NOMO-1 treated with dmso at 0.1 percent for 144 hours (cell line): ENCODE results near the gene SLC22A5.
"Not testable (repeated sequence)": the region's sequence is repeated elsewhere in the genome, so short reads cannot be mapped to it uniquely, and the experiment has no call there.

Source experiments
- DNase-seq: peaks from one replicate; lab custom pipeline; 2025; ENCODE audit not compliant: unreplicated experiment; lab: John Stamatoyannopoulos, UW

SLC22A5 gene

DNA sequence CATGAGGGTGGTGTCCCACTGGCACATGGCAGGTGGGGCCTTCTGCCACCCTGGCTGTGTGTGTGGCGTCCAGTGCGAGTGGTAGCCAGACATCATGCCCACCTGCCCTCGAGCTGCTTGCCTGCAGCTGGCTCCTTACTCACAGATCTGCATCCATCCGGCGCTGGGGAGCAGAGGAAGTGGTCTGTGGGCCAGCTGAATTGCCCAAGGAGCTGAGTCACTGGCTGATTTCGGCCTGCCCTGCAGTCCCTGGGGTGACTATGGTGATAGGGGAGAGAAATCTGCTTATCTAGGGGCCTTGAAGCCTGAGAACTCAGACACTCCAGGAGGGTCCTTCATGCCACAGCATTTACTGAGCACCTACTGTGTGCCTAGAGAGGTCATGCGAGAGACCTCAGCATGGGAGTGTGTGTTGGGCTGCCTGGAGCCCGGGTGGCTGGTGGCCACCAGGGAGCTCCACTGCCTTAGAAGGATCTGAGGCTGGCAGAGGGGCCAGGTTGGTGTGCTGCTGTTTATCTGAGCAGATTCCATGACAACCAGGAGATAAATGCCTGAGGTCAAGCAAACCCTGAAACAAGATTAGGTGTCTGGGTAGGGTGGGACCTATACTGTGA, 57.1 kb downstream of the SLC22A5 start:
- peak; percentile 95 for DNase-seq

DNA sequence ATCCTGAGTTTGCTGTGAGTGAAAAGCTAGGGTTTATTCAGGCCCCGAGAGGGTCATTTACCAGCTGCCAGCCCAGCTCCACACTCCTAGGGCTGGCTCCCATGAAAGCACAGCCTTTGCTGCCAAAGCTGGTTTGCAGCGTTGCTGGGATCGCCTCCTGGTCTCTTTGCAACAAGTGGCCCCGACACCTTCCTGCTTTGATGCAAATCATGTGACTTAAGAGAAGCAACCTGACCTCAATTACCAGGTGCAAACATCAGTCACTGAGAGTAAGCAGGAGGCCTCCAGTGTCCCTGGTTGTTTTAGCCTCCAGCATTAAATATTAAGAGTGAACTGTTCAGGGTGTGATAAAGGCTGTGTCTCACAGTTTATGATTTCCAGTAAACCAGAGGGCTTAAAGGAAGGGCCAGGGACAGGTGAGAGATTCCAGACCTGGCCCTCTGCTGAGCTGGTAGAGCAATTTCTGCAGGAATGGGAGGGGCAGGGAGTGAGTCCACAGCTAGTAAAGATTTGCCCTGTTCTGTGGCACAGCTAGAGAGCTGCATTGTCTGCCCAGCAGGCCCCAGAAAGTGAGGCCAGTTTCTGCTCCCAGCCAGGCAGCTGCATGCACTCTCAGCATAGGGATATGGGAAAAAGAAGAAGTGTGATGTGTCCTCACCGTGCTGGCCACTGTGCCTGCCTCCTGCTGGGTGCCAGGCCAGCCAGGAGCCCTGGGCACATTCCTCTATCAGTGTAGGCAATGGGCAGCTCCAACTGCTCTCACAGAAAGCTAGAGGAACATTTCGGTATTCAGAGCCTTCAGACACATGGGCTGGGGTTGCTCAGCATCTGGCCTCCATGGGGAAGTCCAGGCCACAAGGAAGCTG, 58.0 kb downstream of the SLC22A5 start:
- peak; percentile 22 for DNase-seq

DNA sequence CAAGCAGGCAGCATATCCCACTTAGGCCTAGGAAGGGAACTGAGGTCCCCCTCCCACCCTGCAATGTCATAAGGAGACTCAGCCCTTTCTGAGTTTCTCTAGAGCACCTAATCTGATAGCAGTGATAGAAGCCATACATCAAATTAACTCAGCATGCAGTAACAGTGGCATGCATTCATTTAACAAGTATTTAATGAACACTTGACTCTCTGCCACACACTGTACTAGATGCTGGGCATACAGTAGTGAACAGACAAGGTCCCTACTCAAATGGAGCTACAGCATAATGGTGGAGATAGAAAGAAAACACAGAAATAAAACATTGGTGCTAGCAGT, 58.6 kb downstream of the SLC22A5 start:
- no peak for DNase-seq

DNA sequence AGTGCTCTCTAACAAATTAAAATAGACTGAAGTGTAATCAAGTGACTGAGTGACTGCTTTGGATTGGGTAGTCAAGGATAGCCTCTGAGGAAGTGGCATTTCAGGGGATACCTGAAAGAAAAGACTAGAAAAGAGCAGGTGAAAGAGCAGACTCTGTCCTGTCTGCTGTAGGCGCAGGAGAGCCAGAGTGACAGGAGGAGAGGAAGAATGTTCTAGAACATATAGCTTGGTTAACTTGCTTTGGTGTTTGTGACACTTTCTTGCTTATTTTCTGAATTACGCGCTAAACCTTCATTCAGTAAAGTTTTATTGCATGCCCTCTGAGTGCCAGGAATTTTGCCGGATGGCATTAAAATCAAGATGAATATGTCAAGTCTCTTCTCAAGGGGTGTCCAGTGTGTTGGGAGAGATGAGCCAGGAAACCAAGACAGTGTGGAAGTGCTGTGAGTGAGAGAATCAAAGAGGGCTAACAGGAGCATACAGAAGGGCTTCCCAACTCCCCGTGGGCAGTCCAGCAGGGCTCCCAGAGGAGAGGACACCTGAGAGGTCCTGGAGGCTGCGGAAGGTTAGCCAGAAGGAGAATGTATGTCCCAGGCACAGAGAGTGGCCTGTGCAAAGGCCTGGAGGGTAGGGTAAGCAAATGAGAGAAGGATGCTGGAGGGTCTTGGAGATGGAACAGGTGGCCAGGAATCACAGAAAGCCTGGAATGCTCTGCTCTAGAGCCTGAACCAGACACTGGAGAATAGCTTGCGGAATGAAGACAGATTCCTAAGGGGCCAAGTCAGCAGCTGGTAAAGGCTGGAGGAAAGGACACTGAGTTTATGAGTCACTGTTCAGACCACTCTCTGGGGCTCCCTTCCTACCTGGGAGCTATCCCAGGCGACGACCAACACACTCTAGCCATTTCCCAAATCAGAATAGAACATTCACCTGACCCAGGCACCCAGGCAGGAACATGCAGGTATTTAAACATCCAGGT, 59.3 kb downstream of the SLC22A5 start:
- DNase-seq = no peak

DNA sequence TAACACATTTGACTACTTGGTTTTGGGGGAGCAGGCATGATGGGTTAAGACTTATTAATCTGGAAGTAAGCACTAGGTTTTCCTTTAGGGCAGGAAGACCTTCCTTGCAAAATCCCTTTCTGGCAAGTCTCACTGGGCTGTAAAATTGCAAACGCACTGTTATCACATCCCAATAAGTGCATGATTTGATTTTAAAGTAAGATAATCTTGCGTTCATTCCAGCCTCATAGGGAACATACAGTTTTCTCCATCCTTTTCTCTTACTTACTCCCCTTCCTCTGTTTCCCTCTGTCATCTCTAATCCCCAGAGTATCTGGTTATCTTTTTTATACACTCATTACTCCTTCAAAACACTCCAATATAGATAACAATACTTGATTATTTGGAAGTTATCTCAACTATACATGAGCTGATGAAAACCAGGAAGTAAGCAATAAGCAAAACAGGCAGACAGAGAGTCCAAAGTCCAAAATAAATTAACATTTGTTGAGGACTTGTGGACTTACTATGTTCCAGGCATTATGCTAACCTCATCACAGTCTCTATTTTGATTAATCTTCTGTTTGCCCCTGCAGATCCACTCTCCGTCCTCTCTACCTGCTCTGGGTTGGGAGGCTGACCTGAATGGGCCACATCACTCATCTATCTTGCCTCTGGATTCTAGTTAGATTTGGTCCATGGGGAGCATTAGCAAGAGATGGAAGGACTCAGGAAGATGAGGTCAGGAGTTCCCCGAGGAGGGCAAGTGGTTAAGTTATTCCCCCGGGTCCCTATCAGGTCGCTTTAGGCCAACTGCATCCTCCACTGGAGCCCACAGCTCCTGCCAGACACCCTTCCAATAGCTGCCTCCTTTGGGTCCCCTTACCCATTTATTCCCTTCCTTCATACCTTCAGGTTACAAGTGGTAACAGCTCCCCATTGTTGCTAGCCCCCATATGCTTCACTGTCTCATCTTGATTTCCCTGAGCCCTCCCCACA, 60.2 kb downstream of the SLC22A5 start:
- no peak for DNase-seq

DNA sequence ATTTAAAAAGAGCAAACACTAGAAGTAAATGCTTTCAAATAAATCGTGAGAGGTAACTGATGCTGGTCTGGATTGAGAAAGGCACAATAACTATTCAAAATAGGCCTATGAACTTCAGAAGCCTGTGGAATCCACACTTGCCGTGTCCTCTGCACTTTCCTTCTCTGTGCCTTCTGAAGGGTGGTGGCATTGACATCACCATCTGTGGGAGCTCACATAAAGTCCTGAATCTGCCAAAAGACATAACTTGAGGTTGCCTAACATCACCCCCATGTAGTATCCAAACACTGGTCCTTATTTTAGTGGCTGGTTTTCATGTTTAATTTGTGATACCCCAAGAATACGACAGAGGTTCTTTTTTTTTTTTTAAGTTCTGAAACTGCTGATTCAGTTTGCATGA, 61.2 kb downstream of the SLC22A5 start:
- no peak for DNase-seq

DNA sequence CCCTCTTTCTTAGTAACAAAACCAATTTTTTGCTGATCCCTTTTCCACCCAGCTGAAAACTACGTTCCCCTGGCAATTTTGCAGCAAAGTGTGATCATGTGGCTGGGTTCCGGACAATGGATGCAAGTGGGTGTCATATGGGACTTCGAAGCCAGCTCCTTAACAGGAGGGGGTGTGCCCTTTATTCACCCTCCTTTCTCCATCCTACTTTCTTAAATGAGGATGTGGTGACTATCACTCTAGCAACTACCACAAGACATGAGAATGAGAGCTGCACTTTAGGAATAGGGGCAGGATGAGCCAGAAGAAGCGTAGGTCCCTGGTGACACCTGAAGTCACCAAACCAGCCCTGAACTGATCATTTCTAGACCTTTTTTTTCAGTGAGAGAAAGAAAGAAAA, 62.1 kb downstream of the SLC22A5 start:
- DNase-seq = no peak

DNA sequence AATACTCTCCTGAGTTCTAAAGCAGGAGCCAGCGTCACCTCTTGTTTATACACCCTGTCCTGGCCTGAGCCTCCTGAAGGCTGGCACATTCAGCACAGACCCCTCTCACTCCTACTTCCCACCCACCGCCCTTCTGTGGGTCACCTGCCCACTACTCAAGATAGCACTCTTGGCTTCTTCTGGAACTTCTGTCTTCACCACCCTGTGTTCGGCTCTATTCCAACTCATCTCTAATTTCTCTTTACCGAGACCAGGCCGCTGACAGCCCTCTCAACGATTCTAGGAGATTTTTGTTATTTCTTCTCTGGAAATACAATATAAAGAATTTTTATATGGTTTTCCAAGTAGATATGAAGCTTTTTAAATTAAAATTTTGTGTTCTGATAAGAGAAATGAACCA, 63.6 kb downstream of the SLC22A5 start:
- DNase-seq = no peak

DNA sequence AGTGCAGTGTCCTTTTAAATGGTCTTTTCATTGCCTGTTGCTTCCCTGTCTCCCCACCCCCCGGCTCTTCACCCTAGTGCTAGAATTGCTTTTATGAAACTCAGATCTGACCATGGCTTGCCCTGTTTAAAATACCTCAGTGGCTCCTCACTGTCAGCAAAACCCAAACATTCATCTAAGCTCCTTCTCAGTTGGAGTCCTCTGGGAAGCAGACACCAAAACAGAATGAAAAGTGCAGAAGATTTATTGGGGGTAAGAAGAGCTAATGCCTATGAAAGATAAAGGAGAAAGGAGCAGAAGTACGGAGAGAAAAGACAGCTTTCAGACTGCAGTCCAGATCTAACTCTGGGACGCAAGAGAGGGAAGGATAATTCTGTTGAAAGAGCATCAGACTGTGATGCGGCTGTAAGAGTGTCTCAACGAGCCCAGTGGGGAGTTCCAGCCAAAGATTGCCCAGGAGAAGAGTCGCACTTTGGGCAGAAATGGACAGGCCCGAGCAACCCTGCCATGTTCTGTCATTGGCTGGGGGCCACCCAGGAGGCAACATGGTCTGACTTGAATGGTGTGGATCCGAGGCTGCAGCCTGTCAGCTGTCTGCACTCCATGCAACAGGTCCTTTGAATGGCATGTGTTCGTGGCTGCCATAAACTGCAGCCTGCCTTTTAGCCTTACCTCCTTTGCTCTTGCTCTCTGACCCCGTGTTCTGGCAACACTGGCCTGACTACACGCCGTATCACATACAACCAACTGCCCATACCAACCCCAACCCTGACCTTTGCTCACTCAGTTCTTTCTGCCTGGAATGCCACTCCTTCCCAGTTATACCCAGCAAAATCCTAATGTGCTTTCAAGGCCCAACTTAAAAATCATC, 65.1 kb downstream of the SLC22A5 start:
- DNase-seq = no peak

DNA sequence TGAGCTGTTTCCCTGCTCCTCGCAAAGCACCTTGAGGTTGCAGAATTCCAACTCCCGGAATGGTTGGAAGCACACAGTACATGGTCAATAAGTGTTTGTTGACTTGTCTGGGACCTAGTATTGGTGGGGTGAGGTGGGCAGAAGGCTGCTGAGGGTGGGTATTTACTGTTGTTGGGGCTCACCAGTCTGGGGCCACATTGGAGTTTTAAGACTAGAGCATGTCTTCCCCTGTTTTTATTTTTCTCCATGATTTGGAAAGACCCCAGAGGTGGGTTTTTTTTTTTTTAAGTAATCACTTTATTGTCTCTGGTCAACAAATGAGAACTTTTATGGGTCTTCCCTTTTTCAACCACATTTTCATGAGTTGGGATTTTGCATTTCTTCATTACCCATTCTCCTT, 65.9 kb downstream of the SLC22A5 start:
- DNase-seq = no peak

DNA sequence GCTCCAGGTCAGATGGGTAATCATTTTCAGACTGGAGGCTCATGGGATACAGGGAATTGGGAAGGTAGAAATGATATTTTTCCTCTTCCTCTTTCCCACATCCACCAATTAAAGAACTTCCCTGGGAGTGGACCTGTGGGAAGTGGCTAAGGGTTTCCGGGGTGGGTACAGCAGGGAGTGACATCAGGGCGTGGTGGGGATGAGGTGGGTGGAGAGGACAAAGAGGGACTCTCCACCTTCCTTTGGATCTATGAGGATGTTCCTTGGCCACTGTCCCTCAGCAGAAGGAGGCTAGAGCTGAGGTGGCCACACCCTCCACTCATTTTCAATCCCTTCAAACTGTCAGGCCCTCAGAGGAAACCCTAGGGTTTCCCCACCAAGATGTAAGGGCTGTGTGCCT, 66.4 kb downstream of the SLC22A5 start:
- DNase-seq = no peak

DNA sequence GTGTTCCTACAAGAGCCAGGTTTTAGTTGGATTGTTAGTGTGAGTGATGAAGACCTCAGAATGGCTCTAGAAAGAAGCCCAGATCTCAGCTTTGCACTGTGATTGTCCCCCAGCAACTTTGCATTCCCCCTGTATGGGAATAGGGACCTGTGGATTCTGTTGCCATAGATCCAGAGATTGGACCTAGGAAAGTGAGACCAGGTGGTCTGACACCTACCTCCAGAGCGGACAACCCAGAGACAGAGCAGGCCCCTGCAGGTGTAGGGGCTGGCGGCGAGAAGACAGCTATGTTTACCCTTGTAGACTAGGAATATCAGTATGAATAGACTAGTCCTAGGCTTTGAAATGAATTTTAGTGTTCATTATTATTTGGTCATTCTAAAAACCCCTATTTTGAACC, 67.4 kb downstream of the SLC22A5 start:
- DNase-seq = no peak

DNA sequence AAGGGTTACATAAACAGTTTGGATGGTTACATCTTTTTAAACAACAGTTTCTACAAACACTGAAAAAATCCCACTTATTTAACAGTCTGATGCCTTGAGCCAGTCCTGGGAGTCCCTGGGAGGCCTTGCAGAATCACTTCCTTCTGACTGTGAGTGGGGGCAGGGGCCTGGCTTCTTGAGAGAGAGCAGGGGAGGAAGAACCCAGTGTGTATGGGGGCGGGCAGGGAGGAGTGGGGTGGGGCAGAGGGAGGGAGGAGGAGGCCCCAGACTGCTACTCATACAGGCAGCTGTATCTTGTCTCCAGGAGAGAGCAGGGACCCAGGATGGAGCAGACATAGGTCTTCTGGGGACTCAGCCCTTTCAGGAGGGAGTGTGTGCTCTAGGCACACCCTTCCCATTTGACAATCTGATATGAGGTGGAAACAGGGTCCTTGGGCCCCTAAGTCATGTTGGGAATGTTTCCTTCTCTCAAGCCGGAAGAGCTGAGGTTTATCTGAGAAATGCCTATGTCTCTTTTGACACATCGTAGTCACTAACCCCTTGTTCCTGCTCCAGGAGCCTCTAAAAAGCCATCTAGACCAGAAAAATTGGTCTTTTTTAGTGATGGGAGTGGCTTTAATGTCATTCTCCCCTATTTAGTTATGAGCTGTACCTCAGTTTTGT, 68.2 kb downstream of the SLC22A5 start:
- peak; percentile 82 for DNase-seq

DNA sequence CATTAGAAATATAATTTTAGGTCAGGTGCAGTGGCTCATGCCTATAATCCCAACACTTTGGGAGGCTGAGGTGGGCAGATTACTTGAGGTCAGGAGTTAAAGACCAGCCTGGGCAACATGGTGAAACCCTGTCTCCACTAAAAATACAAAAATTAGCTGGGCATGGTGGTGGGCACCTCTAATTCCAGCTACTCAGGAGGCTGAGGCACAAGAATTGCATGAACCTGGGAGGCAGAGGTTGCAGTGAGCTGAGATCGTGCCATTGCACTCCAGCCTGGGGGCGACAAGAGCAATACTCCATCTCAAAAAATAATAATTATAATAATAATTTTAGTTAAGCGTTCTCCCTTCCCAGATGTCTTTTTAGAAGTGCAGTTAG, 68.7 kb downstream of the SLC22A5 start:
- not testable (repeated sequence) for DNase-seq

DNA sequence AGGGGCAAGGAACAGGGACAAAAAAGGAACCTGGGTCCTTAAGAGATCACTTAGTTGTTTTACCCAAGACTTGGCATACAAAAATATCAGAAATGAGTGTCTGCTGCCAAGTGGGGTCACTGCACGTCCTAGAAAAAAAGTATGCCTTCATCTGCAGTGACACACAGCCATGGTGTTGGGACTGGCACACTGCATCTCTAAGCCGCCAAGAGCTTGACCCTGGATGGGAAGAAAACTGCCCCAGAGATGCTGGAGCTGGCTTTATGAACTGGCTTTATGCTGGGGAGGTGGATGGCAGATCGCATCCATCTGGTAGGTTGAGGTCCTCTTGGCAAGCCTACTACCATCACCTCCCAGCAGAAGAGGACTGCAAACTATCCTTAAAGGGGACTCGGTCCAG, 69.4 kb downstream of the SLC22A5 start:
- no peak for DNase-seq

DNA sequence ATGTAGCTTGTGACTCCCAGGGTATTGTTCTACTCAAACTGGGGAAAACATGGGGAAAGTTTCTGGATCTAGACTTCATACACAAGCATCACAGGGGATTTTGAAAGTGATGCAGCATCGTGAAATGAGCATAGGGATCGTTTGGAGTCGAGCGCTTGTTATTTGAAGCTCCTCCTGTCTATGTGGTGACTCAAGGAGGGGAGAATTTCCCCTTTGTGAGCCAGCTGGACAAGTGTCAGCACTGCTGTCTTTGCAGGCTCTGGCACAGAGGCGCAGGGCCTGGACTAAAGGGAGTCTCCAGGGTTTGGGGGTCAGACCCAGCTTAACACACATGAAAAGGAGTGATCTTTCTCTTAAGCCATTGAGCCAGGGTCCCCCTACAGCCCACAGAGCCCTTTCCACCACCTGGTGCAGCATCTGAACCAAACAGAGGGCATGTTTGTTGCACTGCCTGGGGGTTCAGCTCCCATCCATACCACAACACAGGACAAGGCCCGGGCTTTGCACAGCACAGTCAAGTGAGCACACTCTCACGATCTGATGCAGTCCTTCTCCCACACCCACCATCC, 70.1 kb downstream of the SLC22A5 start:
- DNase-seq = no peak

DNA sequence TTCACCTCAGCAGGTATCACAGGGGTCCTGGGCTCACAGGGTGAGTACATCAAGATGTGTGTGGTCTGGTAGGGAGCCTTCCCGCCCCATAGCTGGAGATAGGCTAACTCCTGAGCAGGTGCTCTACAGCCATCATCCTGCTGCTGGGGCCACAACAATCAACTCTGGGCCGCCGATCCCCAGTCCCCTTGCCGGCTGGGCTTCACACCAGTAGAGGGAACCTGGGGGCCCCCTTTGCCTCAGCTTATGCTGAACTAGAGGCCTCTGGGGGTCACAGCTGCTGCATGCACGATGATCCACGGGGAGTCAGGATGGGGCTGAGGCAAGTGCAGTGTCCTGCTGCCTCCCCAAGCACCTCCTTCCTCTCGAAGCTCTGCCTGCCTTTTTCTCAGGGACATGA, 74.6 kb downstream of the SLC22A5 start:
- no peak for DNase-seq
